GM10847 (cell line): ENCODE data around the gene HCFC1R1.

ENCODE experiments used
- POLR2A ChIP-seq: IDR thresholded peaks from 2 replicates; pipeline ENCODE4 v1.6.1; 2011; ENCODE audit not compliant: insufficient read length; ENCODE audit errors: extremely low read depth

The HCFC1R1 gene, protein sequence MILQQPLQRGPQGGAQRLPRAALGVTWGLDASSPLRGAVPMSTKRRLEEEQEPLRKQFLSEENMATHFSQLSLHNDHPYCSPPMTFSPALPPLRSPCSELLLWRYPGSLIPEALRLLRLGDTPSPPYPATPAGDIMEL

DNA sequence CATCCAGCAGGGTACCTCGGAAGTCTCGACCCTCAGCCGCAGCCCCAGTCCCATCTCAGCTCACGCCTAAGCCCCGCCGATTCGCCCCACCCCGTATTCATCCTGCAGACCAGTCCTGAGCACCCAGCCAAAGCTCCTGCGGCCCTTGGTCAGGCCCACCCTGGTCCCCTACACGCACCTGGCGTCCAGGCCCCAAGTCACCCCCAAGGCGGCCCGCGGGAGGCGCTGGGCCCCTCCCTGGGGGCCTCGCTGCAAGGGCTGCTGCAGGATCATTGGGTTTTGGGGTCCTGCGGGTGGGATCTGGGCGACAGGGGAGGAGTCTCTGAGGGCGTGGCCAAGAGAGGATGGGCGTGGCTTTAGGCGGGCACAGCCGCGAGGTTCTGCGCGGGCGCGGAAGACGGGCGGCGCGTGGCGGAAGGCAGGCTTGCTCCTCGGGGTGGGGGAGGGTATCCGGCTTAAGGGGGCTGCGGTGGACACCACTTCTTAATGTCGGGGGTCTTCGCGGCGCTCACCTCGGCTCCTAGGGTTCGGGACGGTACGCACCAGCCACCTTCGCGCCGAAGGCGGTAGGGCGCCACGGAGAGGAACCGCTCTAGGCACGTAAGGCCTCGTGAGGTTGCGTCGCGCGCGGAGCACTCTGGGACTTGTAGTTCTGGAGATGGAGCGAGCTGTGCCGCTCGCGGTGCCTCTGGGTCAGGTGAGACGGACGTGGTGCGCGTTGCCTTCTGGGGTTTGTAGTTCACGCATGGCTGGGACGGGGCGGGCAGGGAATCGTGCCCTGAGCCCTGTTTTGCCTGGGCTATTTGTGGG is at the start of gene HCFC1R1, which contains the start of gene THOC6:
Gene HCFC1R1, minus strand, starts transcription at position 274 of the 810 bp plus-strand sequence. Its CDS starts 1 bp downstream, at position 273.
Gene THOC6, plus strand, starts transcription at position 367 of the 810 bp plus-strand sequence. Its CDS starts 292 bp downstream, at position 659.
- peak; percentile 75 for TF ChIP-seq POLR2A

DNA sequence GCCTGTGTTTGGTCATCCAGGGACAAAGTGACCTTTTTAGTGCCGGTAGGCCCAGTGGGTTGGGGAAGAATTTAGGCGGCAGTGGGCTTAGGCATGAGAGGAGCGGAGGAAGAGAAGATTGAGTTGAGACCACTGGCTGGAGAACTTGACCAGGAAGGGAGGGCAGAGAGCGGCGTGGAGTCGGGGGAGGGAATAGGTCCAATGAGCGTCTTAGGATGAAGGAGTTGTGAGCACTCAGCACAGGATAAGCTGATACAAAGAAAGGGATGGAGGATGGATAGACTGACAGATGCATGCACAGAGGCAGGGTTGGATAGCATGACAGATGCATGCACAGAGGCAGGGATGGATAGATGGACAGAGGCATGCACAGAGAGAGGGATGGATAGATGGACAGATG is 49.7 kb upstream of the HCFC1R1 start:
- TF ChIP-seq POLR2A: no peak

DNA sequence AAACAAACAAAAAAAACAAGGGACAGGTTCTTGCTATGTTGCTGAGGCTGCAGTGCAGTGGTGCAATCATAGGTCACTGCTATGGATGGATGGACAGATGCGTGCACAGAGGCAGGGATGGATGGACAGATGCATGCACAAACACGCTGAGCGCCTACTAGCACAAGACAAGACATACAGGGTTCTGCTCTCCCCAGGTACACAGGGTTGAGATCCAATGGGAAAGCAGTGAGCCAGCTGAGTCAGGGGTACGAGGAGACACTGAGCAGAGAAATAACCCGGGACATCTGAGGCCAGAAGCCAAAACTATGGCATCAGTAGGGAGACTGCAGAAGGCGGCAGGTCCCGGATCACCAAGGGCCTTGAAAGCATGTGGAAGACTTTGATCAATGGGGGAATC is 47.9 kb upstream of the HCFC1R1 start:
- TF ChIP-seq POLR2A: no peak

DNA sequence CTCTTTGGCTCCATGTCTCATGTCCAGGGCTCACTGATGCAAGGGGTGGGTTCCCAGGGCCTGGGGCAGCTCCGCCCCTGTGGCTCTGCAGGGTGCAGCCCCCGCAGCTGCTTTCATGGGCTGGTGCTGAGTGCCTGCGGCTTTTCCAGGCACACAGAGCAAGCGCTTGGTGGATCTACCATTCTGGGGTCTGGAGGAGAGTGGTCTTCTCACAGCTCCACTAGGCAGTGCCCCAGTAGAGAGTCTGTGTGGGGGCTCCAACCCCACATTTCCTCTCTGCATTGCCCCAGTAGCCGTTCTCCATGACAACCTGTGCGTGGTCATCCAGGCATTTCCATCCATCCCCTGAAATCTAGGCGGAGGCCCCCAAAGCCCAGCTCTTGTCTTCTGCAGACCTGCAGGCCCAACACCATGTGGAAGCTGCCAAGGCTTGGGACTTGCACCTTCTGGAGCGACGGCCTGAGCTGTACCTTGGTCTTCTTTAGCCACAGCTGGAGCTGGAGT is 46.9 kb upstream of the HCFC1R1 start:
- no peak for TF ChIP-seq POLR2A

DNA sequence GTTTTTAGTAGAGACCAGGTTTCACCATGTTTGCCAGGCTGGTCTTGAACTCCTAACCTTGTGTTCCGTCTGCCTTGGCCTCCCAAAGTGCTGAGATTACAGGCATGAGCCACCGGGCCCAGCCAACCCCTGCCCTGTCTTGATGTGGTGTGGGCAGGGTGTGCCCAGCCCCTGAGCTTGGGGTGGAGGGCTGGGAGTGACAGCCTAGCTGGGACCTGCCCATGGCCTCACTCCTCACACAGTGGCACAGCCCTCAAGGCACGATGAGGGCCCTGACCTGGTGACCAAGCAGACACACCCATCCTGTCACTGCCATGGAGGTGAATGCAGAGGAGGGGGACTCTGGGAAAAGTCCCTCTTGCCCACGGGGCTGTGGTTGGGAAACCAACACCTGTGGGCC is 44.7 kb upstream of the HCFC1R1 start:
- no peak for TF ChIP-seq POLR2A

DNA sequence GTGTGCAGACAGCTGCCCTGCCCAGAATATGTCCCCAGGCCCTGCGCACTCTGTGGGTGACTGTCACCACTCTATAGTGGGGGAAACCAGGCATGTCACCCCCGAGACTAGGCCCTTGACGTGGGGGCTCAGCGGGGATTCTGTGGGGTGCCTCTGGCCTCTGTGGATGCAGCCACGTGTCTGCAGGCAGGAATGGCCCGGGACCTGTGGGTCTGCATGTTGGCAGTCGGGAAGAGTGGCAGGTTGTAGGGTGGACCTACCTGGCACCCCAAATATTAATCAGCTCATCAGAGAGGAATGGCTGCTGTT is 42.7 kb upstream of the HCFC1R1 start:
- no peak for TF ChIP-seq POLR2A

DNA sequence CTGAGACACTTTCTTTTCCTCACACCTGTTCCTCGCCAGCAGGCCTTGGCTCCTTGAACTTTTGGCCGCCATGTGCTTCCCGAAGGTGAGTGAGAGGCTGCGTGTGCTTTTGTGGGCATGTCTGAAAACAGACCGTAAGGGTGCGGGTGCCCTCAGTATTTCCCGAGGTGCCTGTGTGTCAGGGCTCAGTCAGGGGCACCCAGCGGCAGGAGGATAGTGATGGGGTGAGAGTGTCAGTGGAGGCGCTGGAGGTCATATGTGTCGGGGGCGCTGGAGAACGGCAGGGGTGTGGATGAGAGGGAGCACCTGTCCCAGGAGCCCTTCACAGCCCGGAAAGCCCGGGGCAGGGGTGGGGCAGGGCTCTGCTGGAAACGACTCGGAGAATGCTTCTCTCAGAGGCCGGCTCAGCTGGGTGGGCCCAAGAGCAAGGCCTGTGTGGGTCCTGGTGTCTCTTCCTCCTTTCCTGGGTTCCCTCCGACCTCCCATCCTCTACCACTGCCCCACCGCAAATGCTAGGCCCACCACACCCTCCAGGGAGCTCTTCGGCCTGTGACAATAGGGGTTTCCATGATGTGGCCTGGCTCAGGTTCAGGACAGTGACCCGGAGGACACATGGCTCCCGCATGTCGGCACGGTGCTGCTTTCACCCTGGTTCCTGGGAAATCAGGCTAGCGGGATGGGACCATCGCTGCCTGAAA is 42.1 kb upstream of the HCFC1R1 start:
- TF ChIP-seq POLR2A: no peak

DNA sequence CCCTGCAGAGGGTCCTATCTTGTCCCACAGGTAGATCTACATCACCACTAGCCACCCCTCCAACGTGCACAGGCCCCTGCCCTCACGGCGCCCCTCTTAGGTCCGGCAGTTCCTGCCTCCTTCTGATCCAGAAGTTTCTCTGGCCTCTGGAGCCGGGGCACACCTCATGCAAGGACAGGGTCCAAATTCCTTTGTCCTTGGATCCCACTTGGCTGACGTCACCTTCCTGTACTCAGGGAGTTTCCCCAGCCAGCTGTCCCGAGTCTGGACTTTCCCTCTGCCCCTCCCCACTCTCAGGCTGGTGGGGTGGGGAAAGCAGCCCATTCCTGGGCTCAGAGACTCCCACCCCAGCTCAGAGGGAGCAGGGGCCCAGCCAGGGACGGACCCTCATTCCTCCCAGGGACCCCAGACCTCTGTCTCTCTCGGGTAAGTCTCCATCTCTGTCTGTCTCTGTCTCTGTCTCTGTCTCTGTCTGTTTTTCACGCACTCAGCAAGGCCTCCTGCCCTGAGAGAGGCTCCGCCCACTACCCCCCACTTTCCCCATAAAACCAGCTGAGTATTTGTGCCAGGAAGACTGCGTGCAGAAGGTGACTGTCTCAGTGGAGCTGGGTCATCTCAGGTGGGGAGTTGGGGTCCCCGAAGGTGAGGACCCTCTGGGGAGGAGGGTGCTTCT is 41.5 kb upstream of the HCFC1R1 start, which contains the start of gene IL32:
Gene IL32, plus strand, starts transcription at position 572 of the 673 bp plus-strand sequence. CDS start 172 bp downstream, outside the sequence.
- no peak for TF ChIP-seq POLR2A

DNA sequence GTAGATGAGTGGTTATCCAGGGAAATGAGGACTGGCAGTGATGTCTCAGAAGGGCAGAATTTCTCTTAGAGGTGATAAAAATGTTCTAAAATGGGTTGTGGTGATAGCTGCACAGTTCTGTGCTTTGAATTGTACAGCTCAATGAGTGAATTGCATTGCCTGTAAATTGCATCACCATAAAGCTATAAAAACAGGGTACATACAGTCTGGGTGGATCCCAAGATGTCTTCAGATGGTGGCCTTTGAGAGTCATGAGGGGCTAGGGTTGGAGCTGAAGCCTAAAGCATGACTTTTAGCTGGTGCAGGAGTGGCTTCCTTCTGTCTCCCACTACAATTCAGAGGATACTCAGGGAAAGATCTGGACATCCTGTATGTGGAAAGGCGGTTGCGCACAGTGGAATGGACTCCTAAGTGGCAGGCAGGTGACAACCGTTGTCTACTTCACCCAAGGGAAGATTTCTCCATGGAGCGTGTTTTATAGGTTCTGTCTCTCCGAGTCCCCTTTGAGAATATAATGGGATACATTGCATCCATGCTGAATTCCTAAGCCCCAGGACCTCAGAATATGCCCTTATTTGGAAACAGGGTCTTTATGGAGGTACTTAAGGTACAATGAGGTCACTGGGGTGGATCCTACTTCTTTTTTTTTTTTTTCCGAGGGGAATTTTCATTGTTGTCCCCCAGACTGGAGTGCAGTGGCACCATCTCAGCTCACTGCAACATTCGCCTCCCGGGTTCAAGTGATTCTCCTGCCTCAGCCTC is 40.1 kb upstream of the HCFC1R1 start:
- no peak for TF ChIP-seq POLR2A

DNA sequence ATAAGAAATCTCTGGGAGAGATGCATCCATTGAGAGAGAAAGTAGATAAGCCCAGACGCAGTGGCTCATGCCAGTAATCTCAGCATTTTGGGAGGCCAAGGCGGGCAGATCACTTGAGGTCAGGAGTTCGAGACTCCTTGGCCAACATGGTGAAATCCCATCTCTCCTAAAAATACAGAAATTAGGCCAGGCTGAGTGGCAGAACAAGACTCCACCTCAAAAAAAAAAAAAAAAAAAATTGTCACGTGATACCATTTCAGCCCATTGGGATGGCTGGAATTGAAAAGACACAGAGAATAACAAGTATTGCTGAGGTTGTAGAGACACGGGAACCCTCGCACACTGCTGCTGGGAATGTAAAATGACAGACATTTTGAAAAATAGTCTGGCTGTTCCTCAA is 38.8 kb upstream of the HCFC1R1 start:
- TF ChIP-seq POLR2A: no peak

DNA sequence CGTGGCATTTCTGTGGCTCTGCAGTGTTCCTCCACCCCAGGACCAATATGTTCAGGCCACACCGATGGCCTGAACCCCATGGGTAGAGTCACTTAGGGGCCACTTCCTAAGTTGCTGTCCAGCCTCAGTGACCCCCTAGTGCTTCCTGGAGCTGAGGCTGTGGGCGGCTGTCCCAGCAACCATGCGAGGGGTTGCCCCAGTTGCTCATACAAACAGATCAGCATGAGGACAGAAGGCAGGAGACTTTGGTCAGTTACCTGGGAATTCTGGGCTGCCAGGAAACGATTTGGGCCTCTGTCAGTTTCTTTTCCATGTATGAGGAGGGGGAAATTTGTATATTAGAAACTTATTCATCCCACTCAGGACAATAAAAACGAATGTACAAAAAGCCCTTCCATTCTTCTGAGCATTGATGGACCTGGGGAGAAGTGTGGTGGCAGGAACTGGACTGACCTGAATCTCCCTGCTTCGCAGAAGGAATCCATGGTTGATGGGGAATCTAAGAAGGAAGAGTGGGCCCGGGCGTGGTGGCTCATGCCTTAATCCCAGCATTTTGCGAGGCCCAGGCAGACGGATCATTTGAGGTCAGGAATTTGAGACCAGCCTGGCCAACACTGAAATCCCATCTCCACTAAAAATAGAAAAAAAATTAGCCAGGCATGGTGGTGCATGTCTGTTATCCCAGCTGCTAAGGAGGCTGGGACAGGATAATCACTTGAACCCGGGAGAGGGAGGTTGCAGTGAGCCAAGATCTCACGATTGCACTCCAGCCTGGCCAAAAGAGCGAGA is 36.8 kb upstream of the HCFC1R1 start:
- no peak for TF ChIP-seq POLR2A

DNA sequence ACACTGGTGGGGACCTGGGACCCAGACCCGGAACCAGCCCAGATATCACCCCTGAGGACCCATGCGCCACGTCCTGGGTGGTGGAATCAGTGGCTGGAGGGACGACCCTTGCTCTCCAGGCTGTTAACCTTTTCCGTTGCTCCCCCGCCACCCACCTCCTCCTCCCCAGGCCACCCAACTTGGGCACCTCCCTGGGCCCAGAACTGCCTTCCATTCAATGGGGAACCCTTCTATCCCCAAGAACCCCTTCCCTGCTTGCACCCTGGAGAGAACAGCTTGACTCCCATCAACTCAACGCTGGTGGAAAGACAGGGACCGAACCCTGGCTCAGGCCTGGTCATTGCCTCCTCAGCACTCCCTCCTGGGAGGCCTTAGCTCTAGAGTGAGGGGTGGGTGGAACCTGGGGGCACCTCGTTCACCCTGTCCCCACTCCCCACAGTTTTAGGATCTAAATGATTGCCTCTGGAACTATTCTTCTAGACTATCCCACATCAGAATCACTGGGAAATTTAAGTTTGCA is 36.0 kb upstream of the HCFC1R1 start:
- TF ChIP-seq POLR2A: no peak

DNA sequence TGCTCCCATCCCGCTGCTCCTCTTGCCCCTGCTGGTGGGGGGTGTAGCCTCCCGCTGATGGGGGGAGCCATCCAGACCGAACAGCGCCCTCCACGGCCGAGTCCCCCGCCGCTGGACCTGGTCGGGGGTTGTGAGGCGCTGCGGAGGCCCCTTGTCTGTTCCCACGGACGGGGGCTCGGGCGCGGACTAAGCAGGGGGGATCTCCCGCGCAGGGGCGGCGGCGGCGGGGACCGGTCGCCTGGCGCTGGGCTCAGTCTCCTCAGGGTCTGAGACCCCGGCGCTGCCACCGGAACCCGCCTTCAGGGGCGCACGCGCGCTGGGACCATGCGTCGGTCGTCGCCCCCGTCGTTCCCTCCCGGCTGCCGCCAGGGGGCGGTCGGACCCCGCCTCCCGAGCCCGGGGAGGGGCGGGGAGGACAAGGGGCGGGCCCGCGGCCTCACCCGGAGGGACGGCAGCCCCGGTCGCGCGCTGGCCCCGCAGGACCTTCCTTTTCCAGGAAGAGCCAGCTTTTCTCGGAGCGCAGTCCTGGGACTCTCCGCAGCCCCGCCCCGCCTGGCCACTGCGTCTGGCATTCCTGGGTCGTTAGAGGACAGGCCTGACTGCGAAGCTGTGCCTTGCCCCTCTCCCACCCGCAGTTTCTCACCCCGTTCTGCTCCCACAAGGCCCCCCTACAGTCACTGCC is 35.4 kb upstream of the HCFC1R1 start:
- peak; percentile 26 for TF ChIP-seq POLR2A
